ENCODE data around the gene MALL.
"Not testable (repeated sequence)": the region's sequence is repeated elsewhere in the genome, so short reads cannot be mapped to it uniquely, and the experiment has no call there.

MALL gene

DNA sequence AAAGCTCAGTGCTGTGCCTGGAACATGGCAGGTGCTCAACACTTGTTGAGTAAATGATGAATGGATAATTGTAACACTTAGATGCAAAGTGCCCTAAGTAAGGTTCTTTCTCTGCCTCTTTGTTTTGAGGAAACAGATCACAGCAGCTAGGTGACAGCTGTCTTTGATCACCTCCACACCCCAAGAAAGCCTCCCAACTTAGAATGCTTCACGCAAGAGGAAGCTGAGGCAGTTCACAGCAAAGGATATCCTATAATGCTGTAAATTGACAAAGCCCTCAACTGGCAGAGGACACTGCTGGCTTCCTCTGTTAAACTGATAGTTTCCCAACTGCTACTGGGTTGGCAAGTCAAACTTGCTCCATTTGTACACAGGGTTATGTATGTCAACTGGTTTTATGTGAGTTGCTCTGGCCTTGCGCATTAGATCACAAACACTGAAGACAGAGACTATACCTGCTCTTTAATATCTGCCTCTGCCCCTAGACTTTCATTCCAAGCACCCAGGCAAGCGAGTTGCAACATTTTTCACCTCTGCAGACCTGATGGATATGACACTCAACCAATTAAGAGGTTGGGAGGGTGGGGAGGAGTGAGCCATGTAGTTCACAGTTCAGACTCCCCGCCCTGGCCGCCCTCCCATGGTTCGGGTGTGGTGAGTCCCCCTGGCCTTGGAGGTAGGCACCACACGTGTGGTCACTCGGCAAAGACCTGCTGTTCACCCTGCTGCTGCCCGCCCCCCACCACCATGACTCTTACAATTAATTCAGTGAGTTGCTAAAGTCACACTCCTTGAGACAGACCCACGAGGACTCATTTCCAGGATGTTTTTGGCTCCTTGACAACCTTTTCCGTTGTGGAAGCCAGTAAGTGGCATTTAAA lies 4.8 kb upstream of the MALL start:
- DNase-seq: no peak

DNA sequence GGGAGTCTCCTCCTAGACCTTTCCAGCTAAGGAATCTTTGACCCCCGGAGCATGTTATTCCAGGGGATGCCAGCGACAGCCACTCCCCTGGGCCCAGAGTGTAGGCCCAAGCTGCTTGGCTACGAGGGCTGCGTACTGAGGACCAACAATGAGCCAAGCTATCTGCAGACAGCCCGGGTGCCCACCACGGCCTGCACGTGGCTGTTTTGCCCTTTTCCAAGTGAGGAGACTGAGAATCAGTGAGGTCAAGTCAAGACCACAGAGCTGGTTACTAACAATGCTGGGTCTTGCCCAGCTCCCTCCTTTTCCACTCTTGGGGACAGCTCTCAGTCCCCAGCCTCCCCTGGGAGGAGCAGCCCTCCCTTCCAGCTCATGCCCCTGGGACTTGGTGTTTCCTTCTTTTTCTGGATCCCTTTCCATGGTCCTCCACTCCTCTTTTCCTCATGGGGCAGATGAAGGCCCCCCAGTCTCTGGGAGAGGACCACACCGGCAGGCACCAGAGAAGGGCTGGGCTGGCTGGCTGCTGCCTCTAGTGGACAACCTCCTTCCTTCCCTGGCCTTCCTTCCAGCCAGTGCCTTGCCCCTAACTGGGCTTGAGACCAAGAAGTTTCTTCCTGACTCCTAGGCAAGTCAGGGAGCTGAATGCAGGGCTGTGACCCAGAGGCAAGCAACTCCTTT lies 550 bp upstream of the MALL start:
- peak; percentile 19 for DNase-seq

DNA sequence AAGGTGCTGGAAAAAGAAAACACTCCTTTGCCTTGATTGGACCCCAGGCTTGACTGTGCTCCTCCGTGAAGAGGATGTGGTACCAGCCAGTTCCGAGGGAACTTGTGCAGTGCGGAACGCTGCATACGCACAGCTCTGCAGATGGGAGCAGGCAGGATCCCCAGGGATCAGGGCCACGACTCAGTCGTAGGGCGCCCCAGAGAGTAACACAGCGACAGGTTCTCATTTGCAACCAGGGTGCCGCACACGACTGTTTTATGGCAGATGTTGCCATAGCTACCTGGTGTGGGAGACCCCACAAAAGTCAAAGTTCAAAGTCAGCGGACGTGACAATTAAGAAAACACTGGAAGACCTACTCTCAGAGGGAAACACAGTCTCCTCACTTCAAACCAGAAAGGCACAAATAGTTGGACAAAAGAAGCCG lies 779 bp downstream of the MALL start:
- no peak for DNase-seq

DNA sequence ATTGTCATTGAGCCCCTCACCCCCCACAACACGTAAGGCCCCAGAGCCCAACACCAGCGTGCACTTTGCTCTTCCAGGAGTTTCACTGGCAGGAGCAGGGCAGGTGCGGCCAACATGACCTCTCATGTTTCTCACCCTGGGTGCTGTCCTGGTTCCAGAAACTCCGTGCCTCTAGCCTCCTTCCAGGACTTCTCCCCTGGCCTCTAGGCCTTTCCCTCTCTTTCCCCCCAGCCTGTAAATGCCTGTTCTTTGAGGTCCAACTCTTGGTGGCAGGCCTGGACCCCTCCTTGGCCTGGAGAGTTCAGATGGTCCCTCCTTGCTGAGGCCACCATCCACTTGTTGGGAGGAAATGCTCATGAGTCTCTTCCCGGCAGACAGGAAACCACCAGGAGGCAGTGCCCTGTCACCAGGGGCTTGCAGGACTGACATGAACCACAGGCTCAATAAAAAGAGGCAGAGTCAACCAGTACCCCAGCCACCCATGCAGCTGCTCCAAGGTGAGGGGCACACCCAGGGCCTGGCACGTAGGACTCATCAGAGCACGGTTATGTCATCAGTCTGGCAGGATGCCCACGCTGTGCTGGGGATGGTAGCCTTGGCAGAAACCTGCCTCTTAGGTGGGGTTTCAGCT lies 1.5 kb downstream of the MALL start:
- DNase-seq: peak; percentile 27

DNA sequence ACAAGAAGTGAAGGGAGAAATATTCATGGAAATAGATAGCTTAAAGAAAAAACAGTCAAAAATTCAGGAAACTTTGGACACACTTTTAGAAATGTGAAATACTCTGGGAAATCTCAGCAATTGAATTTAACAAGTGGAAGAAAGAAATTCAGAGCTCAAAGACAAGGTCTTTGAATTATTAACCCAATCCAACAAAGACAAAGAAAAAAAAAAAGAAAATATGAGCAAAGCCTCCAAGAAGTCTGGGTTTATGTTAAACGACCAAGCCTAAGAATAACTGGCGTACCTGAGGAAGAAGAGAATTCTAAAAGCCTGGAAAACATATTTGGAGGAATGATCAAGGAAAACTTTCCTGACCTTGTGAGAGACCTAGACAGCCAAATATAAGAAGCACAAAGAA lies 7.3 kb downstream of the MALL start:
- DNase-seq: not testable (repeated sequence)

DNA sequence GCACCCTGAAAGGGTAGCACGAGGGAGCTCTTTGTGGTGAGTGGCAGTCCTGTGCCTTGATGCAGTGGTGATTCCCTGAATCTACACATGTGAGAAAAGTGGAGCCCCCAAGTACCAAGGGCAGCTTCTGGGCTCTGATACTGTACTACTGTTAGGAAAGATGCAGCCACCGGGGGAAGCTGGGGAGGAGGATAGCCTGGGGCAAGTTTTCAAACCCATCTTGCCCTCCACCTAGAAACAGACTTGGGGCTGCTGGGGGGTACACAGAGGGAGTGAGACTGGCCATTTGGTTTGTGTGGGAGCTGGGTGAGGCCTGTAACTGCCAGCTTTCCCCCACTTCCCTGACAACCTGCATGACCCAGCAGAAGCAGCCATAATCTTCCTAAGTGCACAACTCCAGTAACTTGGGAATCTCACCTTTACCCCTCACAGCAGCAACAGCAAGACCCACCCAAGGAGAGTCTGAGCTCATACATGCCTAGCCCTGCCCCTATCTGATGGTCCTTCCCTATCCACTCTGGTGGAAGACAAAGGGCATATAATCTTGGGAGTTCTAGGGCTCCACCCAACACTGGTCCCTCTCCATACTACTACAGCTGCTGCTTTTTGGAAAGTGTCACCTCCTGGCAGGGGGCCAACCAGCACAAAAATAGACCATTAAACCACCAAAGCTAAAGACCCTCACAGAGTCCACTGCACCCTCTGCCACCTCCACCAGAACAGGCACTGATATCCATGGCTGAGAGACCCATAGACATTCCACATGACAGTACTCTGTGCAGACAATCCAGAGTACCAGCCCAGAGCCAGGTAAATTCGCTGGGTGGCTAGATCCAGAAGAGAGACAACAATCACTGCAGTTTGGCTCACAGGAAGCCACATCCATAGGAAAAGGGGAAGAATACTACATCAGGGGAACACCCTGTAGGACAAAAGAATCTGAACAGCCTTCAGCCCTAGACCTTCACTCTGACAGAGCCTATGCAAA lies 8.2 kb downstream of the MALL start:
- no peak for DNase-seq

DNA sequence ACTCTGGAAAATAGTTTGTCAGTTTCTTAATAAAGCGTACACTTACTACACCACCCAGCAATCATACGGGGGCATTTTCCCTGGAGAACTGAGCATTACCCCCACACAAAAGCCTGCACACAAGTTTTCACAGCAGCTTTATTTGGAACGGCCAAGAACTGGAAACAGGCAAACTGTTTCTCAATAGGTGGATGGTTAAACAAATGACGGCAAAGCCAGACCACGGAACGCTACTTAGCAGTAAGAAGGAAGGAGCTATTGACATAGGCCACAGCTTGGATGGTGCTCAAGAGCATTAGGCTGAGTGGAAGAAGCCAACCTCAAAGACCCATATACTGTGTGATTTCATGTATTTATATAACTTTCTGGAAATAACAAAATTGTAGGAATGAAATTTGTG lies 9.0 kb downstream of the MALL start:
- no peak for DNase-seq

DNA sequence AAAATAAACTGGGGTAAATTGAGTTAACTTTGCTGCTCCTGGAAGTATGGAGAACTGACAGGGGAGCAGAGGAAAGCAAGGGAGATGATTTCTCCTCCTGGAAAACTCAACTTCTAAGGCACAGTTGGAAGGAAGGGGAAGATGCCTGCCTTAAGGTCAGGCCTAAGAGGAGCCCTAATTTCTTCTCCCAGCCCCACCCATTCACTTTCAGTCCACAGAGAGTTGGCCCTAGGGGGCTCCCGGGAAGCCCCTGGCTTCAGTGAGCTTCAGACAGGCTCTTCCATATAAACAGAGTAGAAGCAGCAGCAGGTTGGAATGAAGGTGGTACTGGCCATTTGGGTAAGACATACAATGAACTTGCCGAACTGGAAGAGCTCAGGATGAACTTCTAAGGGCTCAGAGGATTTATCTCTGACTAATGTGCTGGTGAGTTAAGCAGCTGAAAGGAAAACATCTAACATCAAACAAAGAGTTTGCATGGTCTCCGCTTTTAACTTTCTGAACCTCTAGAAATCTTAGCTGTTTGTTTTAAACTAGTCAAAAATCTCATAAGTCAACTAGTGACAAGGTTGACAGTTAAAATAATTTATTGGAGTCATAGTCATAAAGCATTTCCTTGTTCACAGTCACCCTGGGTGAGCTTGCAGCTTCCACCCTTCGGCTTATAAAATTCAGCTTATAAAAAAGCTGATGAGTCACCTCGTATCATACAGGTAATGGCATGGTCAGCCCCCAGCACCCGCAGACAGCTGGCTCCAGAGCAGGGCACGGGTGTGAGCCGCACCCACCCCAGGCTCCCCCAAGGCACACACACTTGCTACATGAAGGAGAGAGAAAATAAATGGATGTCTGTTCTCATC lies 9.8 kb downstream of the MALL start:
- peak; percentile 32 for DNase-seq

DNA sequence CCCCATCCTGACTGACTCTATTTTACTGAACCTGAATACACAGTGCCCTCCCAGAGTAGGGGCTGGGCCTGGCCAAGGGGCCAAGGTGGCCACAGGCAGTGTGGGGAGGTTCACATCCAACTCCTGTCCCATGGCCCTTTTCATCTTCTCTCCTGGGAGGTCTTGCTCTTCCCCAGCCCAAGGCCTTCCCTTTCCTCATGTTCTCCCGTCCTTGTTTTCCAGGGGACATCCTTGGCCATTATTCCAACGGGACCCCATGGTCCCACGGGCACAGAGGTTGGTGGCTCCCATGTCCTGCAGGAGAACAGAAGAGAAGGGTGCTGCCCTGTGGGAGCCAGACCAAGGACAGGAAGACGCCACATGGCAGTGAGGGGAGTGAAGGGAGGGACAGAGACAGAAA lies 10.4 kb downstream of the MALL start:
- no peak for DNase-seq

DNA sequence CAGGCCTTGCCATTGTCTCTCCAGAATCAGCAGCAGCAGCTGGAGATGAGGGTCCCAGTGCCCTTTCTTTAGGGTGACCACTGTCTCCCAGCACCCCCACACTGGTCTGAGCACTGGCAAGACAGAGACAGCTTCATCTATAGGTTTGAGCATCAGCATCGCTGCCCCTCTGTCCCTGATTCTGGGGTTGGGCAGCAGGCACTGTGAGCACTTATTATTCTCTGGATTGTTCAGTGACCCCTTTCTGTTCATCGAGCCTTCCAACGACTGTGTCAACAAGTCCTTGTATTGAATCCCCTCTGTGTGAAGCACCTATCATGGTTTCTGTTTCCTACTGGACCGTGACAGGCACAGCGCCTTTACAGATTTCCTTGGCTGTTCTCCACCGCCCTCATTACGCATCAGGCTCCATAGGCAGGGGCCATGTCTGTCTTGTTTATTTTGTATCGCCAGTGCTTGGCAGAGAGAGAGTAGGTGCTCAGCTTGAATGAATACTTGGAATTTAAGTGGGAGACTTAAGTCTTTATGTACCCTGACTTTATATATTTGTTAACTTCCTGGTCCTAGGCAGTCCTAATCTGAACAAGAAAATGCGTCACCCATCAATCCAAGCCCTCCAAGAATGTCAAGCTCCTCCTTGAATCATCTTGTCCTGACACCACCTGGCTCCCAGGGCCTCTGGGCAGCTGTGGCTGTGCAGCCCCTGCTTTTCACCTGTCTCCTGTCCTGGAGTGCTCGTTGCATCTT lies 11.4 kb downstream of the MALL start:
- DNase-seq: no peak

DNA sequence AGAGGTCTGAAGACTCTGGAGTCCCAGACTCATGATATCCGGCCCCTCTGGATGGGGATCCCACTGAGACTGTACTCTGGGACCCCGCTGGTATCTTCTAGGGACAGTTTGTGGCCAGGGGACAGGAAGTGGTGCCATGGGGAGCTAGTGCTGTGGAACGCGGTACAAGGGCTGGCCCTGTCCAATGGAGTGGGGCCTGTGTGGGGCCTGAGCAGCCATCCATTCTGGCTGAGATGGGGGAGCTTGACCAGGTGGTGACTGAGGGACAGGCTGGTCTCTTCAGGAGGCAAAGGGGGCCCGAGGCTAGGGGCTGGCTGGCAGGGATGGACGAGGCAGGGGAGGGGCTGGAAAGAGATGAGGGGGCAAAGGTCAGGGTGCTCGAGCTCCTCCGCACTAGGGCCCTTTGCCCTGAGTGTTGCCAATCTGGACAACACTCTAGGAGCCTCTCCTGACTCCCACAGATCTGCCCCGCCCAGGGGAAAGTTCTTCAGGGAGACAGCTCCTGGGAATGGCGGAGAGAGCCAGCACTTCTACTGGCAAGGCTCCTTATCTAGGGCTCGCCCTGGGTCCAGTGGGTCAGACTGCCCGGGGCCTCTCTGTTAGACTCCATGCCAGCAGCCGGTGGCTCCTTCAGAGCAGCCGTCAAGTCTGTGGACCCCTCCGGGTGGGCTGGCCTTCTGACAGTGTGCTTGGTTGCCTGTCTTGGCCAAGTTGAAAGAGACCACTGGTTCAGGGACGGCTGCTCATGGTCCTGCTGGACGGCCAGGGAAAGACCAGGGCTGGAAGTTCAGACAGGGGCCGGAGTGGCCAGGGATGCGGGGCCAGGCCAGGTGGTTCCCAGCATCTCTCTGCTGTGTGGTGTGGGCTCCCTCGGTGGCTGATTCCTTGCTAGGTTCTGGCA lies 12.3 kb downstream of the MALL start:
- no peak for DNase-seq

DNA sequence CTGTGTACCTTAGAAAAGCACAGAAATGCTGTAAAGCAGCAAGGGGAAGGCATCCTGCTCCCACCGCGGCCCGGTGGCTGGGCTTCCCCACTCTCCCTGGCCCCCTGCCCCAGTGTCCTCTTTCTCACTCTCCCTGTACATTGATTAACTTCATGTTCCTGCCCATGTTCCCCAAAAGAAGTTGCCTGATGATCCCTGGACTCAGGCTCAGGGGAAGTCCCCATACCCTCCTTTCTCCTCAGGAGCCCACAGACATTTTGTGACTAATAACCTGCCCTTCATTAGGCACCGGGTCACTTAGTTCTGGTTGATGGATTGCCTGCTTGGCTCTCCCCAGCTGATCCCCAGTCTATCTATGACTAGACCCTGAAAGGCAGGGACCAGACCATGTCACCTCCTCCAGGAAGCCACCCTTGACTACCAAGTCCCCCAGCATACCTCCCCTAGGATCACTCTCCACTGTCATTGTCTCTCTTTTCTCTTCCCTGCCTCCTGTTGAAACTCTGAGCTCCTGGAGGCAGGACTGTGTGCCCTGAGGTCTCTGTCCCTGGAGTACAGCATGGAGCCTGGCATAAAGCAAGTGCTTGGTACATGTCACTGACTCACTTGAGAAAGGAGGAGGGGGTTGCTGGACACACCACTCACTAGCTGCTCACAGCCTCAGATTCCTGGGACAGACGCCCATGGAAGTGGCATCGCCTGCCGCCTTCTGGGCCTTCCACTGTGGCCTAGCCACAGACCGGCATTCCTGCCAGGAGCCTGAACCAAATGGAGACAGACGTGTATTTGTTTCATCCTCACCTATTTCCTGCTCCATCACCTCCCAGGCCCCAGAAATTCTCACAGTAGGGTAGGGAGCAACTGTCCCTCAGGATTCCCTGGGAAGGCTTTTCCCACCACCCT lies 13.5 kb downstream of the MALL start:
- no peak for DNase-seq

DNA sequence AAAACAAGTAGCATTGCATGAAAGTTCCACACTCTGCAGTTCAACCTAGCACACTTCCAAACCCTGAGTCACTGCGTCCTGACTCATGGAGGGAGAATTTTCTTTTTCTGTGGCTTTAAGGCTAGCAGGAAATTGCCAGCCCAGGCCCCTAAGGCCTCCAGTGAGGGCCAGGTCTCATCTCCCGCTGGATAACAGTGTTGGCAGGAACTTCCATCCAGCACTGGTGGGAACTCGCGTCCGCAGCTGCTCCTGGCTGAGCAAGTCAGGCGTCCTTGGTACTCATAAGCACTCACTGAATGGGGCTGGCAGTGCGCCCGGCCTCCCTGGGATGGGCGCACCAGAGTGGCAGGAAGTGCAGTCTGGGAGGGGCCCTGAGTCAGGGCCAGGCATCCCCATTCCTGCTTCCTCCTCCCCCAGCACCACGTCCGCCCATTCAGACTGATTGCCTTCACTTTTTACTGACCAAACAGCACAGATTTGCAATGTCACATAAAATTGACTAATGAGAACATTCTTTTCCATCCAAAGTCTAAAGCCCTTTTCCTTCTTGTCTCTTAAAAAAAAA lies 14.3 kb downstream of the MALL start:
- peak; percentile 34 for DNase-seq

DNA sequence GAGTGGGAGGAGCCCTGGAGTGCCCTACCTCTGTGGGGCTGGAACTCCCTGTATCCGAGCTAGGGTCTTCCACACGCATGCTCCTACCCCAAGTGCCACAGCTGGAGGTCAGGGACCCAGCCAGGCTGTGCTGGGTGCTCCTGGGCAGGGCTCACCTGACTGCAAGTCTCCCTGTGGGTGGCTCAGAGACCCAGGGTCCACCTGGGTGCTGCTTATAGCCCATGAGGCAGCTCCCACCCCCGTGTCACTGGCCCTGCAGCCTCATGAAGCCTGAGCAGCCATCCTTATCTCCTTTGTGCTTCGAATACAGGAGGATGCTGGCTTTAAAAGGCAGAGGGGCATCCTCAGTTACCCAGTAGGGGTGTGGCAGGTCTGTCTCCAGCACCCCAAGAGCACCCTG lies 14.7 kb downstream of the MALL start:
- not testable (repeated sequence) for DNase-seq

DNA sequence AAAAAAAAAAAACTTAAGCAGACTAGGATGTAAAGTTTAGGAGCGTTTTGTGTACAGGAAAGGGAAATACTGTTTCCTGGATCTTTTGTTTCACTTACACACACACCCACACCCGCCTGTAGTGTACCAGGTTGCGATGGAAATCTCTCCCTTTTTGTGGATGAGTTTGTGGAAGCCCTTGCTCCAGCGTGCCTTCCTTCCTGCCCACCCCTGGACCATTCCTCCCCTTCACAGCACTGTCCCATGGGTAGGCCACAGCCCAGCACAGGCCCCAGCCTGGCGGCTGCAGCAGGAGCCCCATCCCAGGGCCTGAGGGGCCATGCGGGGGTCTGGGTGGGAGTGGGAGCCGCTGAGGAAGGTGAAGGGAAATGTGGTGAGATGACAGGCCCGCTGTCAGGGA lies 15.1 kb downstream of the MALL start:
- no peak for DNase-seq

DNA sequence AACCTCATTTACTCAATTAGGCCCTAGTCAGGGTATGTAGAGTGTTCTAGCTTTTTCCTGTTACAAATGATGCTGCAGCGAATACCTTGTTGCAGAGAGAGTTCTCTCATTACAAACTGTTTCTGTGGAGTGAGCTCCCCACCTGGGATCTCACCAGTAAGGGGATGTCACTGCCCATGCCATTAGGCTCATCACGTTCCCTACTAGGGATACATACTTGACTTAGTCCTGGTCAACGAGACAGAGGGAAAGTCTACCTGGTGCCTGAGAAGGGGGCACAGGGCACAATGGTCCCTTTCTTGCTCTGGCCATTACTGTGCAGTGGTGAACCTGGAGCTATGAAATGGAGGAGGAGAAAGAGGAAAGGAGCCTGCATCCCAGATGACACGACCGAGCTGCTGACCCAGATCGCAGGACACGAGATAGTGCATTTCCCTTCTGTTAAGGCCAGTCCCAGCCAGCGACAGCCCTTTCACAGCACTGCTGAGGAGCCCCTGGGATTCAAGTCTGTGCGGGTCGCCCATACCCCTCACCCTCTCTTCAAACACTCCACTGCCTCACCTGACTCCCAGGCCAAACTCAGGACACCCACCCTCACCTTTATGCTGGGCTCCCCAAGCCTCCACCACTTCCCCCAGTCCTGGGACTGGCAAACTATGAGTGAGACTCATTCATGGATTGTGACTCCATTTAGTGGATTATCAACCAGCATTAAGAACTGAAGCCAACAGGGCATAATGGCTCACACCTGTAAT lies 16.0 kb downstream of the MALL start:
- DNase-seq: no peak

DNA sequence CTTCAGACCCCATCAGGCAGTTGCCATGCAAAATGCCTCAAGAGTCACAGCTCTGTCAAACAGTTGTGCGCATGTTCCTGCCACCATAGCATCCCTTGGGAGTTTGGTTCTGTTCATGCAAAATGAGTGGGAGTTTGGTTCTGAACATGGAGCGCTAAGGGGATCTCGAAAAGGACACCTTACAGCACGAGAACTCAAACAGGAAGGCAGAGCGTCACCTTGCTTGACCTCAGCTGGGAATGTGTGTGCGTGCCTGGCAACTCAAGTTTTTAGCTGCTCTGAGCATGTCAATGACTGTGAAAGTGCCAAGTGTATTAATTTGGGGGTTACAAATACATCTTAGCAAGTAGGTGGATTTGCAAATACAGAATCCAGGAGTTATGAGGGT lies 16.6 kb downstream of the MALL start:
- DNase-seq: no peak

All from activated CD4-positive, alpha-beta T cell treated with anti-CD3 and anti-CD28 coated beads for 48 hours (primary cell).